DMS153 treated with DMSO at 0.1 percent for 48 hours (cell line): Measurements from ENCODE around the gene C15orf40.
"Not testable (repeated sequence)": the region's sequence is repeated elsewhere in the genome, so short reads cannot be mapped to it uniquely, and the experiment has no call there.

Source experiments
- DNase-seq: peaks from one replicate; lab custom pipeline; 2025; ENCODE audit not compliant: unreplicated experiment; lab: John Stamatoyannopoulos, UW

C15orf40 gene

GRCh38 chr15:83011271-83012075 lies at the start of gene C15orf40:
TSS of gene C15orf40 (minus strand) at chr15:83011639. CDS start at chr15:83011607, 32 bp downstream.
- DNase-seq, result peak; percentile 57

- DNase-seq, result no peak
Measured at GRCh38 chr15:83057696-83058376, 46.4 kb upstream of the C15orf40 start.

DNA sequence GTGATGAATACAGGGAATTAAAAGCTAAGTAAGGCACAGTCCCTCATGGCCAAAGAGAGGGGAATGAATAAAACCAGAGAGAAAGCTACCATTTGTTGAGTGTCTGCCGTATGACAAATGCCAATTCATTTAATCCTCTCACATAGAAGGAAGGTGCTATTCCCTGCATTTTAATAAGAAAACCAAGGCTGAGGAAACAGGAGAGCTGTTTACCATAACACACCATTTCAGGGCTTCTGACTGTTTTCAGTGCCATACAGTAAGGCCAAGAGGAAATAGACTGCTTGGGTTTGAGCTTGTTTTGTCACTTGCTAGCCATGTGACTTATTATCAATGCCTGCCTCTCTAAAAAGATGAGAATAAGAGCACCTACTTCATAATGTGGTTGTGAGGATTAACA lies 45.6 kb upstream of the C15orf40 start:
- DNase-seq, result no peak

DNA sequence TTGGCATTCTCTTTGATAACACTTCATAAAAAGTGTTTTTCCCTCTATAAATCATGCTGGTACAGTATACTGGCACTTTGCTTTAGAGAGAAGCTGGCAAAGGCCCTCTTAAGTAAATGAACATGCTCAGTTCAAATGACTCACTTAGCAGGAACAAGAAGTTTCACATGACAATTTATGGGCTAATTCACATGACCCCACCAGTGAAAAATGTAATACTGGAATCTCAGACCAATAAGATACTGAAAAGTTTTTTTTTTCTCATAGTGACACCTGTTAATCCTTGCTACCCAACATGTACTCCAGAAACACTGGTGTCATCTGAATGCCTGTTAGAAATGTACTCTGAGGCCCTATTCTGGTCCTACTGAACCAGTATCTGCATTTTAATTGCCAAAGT lies 41.7 kb upstream of the C15orf40 start:
- DNase-seq, result no peak

- no peak for DNase-seq
Measured at GRCh38 chr15:83046558-83047127, 35.2 kb upstream of the C15orf40 start.

DNA sequence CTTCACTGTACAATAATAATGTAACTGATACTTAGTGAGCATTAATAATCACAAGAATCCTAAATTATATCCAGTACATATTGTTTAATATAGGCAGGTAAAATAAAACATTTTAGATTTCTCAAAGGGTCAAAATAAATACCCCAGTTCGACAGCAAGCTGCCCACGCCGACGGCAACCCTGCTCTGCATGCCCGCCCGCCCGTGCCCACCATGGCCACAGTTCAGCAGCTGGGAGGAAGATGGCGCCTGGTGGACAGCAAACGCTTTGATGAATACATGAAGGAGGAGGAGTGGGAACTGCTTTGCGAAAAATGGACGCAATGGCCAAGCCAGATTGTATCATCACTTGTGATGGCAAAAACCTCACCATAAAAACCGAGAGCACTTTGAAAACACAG lies 32.7 kb upstream of the C15orf40 start:
- DNase-seq, result no peak

DNA sequence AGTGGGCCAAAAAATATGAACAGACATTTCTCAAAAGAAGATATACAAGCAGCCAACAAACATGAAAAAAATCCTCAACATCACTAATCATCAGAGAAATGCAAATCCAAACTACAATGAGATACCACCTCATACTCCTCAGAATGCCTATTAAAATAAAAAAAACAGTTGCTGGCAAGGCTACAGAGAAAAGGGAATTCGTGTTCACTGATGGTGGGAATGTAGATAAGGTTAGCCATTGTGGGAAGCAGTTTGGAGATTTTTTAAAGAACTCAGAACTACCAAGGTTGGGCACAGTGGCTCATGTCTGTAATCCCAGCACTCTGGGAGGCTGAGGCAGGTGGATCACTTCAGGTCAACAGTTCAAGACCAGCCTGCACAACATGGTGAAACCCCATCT lies 27.8 kb upstream of the C15orf40 start:
- no peak for DNase-seq

GRCh38 chr15:83036253-83036652 lies 24.8 kb upstream of the C15orf40 start:
- DNase-seq, result no peak

GRCh38 chr15:83031234-83031633 lies 19.8 kb upstream of the C15orf40 start:
- not testable (repeated sequence) for DNase-seq

GRCh38 chr15:83030021-83030420 lies 18.6 kb upstream of the C15orf40 start:
- DNase-seq, result no peak

GRCh38 chr15:83018436-83018835 lies 7.0 kb upstream of the C15orf40 start:
- no peak for DNase-seq

- no peak for DNase-seq
Measured at GRCh38 chr15:83016906-83017305, 5.5 kb upstream of the C15orf40 start.

GRCh38 chr15:83015361-83015760 lies 3.9 kb upstream of the C15orf40 start:
- no peak for DNase-seq

DNA sequence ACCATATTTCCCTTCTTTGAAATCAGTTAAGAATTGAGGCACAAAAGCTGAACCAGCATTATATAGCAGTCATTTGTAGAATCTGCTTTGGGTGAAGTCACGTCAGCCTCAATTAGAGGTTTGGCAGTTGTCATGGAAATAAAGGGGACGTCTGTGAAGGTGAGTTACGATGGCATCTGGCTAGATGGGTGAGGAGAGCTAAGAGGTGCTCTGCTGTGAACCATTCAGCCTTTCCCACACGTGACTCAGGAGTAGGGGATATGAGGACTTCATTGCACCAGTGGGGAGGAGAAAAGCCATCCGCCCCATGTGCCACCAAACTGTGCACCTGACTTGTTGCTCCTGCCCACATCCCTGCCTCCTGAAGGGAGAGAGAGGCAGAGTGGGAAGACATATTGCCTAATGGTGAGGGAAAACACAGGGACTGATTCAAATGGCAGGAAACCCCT lies 2.8 kb upstream of the C15orf40 start:
- DNase-seq, result no peak

GRCh38 chr15:83012636-83013035 lies 1.2 kb upstream of the C15orf40 start:
- DNase-seq, result no peak

- DNase-seq, result no peak
Measured at GRCh38 chr15:83012076-83012426, 612 bp upstream of the C15orf40 start.

DNA sequence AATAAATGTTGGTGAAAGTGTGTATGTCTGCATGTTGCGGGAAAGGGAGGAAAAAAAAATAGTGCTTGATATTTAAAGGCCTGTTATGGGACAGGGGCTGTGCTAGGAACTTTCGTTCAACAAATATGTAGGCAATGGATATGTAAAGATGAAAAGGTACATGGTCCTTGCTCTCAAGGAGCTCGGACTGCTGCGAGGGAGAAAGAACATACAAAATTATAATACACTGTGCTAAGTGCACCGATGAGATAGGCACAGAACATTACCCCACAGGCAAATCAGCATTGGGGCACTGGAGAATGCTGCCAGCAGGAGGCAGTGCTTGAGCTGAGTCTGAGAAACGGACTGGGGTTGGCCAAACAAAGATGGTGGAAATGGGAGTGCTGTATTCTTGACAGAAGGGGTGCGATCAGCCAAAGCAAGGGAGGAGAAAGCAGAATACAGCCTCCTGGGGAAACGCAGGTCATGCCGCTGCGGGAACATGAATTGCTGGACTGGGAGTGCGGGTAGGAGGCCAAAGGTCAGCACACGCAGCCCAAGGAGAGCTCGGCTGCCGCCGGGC lies 649 bp downstream of the C15orf40 start:
- no peak for DNase-seq

GRCh38 chr15:83000672-83001031 lies 10.8 kb downstream of the C15orf40 start:
- DNase-seq, result not testable (repeated sequence)

DNA sequence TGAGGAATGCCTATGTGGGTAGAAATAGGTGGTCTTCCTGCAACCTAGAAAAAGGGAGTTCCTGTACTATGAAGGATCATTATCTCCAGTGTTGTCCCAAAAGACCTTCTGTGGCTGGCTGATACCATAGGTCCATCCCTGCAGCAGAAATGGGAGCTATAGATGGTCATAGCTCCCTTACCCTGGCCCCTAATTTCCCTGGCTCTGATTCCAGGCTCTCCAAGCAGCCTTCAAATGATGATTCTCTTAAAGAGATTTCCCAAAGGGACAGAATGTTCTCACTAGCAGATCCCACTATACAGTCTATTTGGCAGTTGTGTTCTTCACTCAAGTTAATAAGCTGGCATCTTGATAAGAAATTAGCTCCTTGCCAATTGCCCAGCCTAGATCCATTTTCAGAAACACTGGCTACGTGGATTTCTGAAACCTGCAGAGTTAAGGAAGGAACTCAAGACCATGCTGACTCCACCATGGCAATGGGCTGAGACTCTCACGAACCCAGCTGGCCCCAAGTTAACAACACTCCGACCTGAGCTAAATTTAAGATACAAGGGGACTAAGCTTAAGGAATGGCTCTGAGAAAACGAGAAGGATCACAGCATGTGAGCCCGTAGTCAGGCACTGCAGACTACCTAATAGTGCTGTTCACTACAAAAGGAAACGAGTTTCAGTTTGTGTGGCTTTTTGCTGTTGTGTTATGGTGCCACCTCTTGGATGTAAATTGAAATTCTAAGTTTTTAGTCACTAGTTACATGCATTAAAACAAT lies 11.4 kb downstream of the C15orf40 start:
- peak; percentile 8 for DNase-seq

DNA sequence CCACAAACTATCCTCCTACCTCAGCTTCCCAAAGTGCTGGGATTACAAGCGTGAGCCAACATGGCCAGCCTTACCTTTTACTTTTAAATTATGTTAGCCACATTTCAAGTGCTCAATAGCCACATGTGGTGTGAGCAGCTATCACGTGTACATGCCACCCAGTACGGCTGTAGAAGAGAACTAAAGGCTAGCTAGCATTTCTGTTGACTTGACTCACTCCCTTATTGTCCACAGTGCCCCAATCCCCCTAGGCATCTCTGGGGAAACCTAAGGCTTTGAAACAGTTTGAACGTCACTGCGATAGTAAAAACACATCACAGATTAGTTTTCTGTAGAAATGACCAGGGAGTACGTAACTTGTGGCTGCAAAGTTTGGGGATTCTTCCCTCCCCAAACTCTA lies 12.0 kb downstream of the C15orf40 start:
- no peak for DNase-seq

- DNase-seq, result no peak
Measured at GRCh38 chr15:82995938-82996337, 15.5 kb downstream of the C15orf40 start.
